Bronchial epithelial cell (primary cell): ENCODE results near the gene GOLGA6L10. TPM values are rescaled to one million over a fixed set of nuclear protein-coding genes. Genes with fewer than 3 reads are reported as not detected.
A peak's percentile ranks its signal among the peaks of the same experiment; 100 is the strongest.
"Not testable (repeated sequence)": the region's sequence is repeated elsewhere in the genome, so short reads cannot be mapped to it uniquely, and the experiment has no call there.

Experiments used
- DNase-seq: peaks from one replicate; pipeline ENCODE4 v3.0.0-alpha.2; 2010; ENCODE audit warnings: low read depth
- FAIRE-seq: peaks from 2 replicates; lab custom pipeline; 2011; peaks lifted over from hg19 to GRCh38; lab: Jason Lieb, UNC
- H3K27me3 ChIP-seq: 2 replicates; pipeline ENCODE4 v1.5.1; 2011; ENCODE audit warnings: low read length; ENCODE audit not compliant: control insufficient read depth, insufficient read depth
- H3K36me3 ChIP-seq: 2 replicates; pipeline ENCODE4 v1.5.1; 2011; ENCODE audit warnings: low read length; ENCODE audit not compliant: control insufficient read depth, insufficient read depth
- H3K4me3 ChIP-seq: 2 replicates; pipeline ENCODE4 v1.5.1; 2011; ENCODE audit warnings: mild to moderate bottlenecking, low read depth, low read length, control low read depth
- CTCF ChIP-seq: IDR thresholded peaks from 2 replicates; pipeline ENCODE4 v1.5.1; 2011; ENCODE audit warnings: mild to moderate bottlenecking, moderate library complexity, low read length, control low read depth, inconsistent platforms; ENCODE audit not compliant: insufficient read depth, severe bottlenecking
- total RNA-seq: library from RNA; depleted of rRNA; stranded (reverse); fragments of >200 nt; gene quantifications from 2 replicates; pipeline ENCODE4 v1.2.1, GENCODE V29; 2014

Gene GOLGA6L10
- total RNA-seq, 1 donor from 2014 or later, result 0.79 TPM

- H3K27me3 ChIP-seq, result no peaks in the 10 kb centered on the region
- H3K36me3 ChIP-seq, result no peaks in the 10 kb centered on the region
- DNase-seq (no peak), FAIRE-seq (no peak)
- no peak overlapping the region for H3K4me3 ChIP-seq
- TF ChIP-seq CTCF, result no peak
Observed at GRCh38 chr15:82315519-82316246, 33.6 kb downstream of the GOLGA6L10 start.

GRCh38 chr15:82314769-82315518, 34.3 kb downstream of the GOLGA6L10 start:
- no peak for TF ChIP-seq CTCF
- no peaks in the 10 kb centered on the region for H3K27me3 ChIP-seq
- DNase-seq (no peak), FAIRE-seq (no peak)
- H3K36me3 ChIP-seq, result no peaks in the 10 kb centered on the region
- H3K4me3 ChIP-seq, result no peak overlapping the region

- DNase-seq, H3K27me3 ChIP-seq, H3K36me3 ChIP-seq, FAIRE-seq, H3K4me3 ChIP-seq: not testable (repeated sequence)
Observed at GRCh38 chr15:82313951-82314768, 35.1 kb downstream of the GOLGA6L10 start.

GRCh38 chr15:82313446-82313845, 35.8 kb downstream of the GOLGA6L10 start:
- DNase-seq (no peak), FAIRE-seq (no peak)
- H3K36me3 ChIP-seq, result no peaks in the 10 kb centered on the region
- TF ChIP-seq CTCF, result no peak
- no peak overlapping the region for H3K4me3 ChIP-seq
- no peaks in the 10 kb centered on the region for H3K27me3 ChIP-seq

- DNase-seq (peak; percentile 2), FAIRE-seq (no peak)
- no peak for TF ChIP-seq CTCF
Observed at GRCh38 chr15:82312586-82313349, 36.5 kb downstream of the GOLGA6L10 start.

GRCh38 chr15:82311321-82311720, 38.0 kb downstream of the GOLGA6L10 start:
- not testable (repeated sequence) for H3K36me3 ChIP-seq, H3K27me3 ChIP-seq, FAIRE-seq, H3K4me3 ChIP-seq, DNase-seq

More at GRCh38 chr15:82312586-82313349, 36.5 kb downstream of the GOLGA6L10 start:
- Histone ChIP-seq H3K36me3 (no peaks in the 10 kb centered on the region), H3K27me3 (no peaks in the 10 kb centered on the region), H3K4me3 (no peak overlapping the region)
